Spleen (tissue), 7 donors: ENCODE results near the gene SYNPO.
A peak's percentile ranks its signal among the peaks of the same experiment; 100 is the strongest.

ENCODE experiments used
- CTCF ChIP-seq, 11 experiments: fragments of 200-600 bp in 7 of 11; fragments of 450-650 bp in 4 of 11; sonication (generic) in 4 of 11; IDR thresholded peaks in 8 of 11; conservative IDR thresholded peaks in 3 of 11; 1 replicate in 7 of 11; 2 replicates in 4 of 11; pipeline versions ENCODE4 v1.4.0 to v1.8.0; 2016 to 2021; ENCODE audit warnings: antibody characterized with exemption in 11 of 11, inconsistent platforms in 4 of 11, mild to moderate bottlenecking in 1 of 11
- POLR2A ChIP-seq, 3 donors: fragments of 450-650 bp; IDR thresholded peaks; one replicate each; pipeline ENCODE4 v1.5.1; 2017; ENCODE audit warnings: antibody characterized with exemption in 3 of 3, mild to moderate bottlenecking in 1 of 3
- donor health status: DM: no; HTN: no; CAD: no; lungs with moderate emphysema.
- donor health status: DM: no; HTN: no; CAD: no.
- donor health status: DM: no; HTN: no; CAD: no.

- no peak for TF ChIP-seq POLR2A (IDR thresholded peaks at IDR 0.05)
- TF ChIP-seq CTCF (IDR thresholded peaks at IDR 0.05 in 8 of 11, conservative IDR thresholded peaks at IDR 0.05 in 3 of 11): peak in 10 of 11 experiments; percentile 28 to 88 (median 74)
Measured at GRCh38 chr5:150656191-150657132, 16.0 kb downstream of the SYNPO start.
